ENCODE data around the gene DGKQ. TPM values are rescaled to one million over a fixed set of nuclear protein-coding genes. Genes with fewer than 3 reads are reported as not detected.
A peak's percentile ranks its signal among the peaks of the same experiment; 100 is the strongest.

Gene DGKQ
- total and polyA plus RNA-seq, 9 of the 15 experiments (the other 6 are each of a cell fraction or from before 2014, with no cell fraction given) = 0.17 to 22.0 (median 5.6) TPM

- no peak for TF ChIP-seq ZNF778 (CRISPR knock-in tag; IDR thresholded peaks at IDR 0.05)
- TF ChIP-seq XRCC5 (IDR thresholded peaks at IDR 0.05; ENCODE audit: low read depth, low read length) = 0 out of 2 replicates have a peak, but pooled peaks have one; percentile 10
- TF ChIP-seq UBTF (IDR thresholded peaks at IDR 0.05; ENCODE audit: borderline replicate concordance in 1 of 2, low read depth in 2 of 2, low read length in 2 of 2) = peak; percentile 69 to 82; a peak in 2 of 4 replicates
- no peak for TF ChIP-seq ZNF512 (tag; IDR thresholded peaks at IDR 0.05)
- TF ChIP-seq POU5F1 (IDR thresholded peaks at IDR 0.05; ENCODE audit: borderline replicate concordance, low read depth, low read length, partially characterized antibody) = peak; percentile 51
- peak; percentile 91 to 97; a peak in 3 of 4 replicates for TF ChIP-seq SIN3A (IDR thresholded peaks at IDR 0.05; ENCODE audit: borderline replicate concordance in 2 of 2, control insufficient read depth in 1 of 2, low read depth in 2 of 2, low read length in 2 of 2)
- TF ChIP-seq CHAMP1 (IDR thresholded peaks at IDR 0.05) = no peak
- no peak for TF ChIP-seq FOXP4 (CRISPR knock-in tag; IDR thresholded peaks at IDR 0.05; ENCODE audit: borderline replicate concordance)
- peak; percentile 27 to 89 (median 84) for TF ChIP-seq YY1 (IDR thresholded peaks at IDR 0.05; ENCODE audit: borderline replicate concordance in 1 of 3, control insufficient read depth in 1 of 3, extremely low read depth in 1 of 3, insufficient read depth in 3 of 3, insufficient read length in 1 of 3, insufficient replicate concordance in 2 of 3, low read depth in 1 of 3, low read length in 2 of 3)
- no peak for TF ChIP-seq JUNB (CRISPR knock-in tag; conservative IDR thresholded peaks at IDR 0.05)
- TF ChIP-seq THAP12 (CRISPR knock-in tag; IDR thresholded peaks at IDR 0.05) = no peak; the same call in 1 of the 2 replicates
- TF ChIP-seq CHD1 (IDR thresholded peaks at IDR 0.05; ENCODE audit: low read length) = peak; percentile 68
- no peak for TF ChIP-seq ZNF644 (tag; IDR thresholded peaks at IDR 0.05; ENCODE audit: low read depth)
These were observed 41.2 kb downstream of the DGKQ start, which contains the start of the genes GAK and TMEM175 (continued) for GRCh38 chr4:931960-932712.
